GM12801 (cell line): Measurements from ENCODE around the gene TTLL10.

Experiments
- CTCF ChIP-seq: IDR thresholded peaks from one replicate; pipeline ENCODE4 v1.5.1; 2011; ENCODE audit warnings: control low read depth; ENCODE audit not compliant: insufficient read length; ENCODE audit errors: extremely low read depth

Gene TTLL10

GRCh38 chr1:1167841-1168450, 5.7 kb upstream of the TTLL10 start:
- TF ChIP-seq CTCF = no peak

GRCh38 chr1:1168451-1169411, 4.9 kb upstream of the TTLL10 start:
- no peak for TF ChIP-seq CTCF

GRCh38 chr1:1169429-1170214, 4.1 kb upstream of the TTLL10 start:
- TF ChIP-seq CTCF = no peak

DNA sequence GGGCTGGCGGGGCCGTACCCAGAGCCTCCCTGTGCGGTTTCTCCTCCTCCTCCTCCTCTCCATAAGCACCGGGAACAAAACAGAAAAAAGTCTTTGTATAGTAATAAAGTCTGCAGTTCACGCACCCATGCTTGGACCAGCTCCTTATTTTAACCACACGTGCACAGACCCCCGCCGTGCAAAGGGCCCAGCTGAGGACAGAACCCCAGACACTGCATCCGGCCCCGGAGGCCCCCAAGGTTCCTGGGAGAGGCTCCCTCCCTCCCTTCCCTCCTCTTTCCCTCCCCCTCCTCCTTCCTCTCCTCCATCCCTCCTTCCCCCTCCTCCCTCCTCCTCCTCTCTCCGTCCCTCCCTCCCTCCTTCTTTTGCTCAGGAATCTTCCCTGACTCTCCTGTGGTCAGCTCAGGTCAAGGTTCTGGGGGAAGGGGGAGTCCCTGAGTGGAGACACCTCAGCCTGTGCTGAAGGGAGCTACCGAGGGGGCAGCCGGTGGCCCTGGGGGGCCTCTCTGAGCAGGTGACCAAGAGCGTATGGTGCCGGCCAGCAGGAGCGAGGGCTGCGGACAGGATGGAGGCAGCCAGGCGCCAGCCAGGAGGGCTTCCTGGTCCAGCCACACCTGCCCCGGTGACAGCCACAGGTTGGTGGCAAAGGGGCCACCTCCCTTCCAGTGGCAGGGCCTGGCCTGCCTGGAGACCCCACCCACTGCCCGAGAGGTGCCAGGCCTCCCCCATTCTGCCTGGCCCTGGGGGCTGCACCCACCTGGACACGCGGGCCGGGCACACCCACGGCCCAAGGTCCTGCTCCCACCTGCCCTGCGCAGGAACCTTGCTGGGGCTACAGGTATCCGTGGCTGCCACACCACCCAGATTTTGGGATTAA, 3.2 kb upstream of the TTLL10 start:
- TF ChIP-seq CTCF = no peak

- no peak for TF ChIP-seq CTCF
Measured at GRCh38 chr1:1171161-1171545, 2.5 kb upstream of the TTLL10 start.

- no peak for TF ChIP-seq CTCF
Measured at GRCh38 chr1:1171546-1172340, 1.9 kb upstream of the TTLL10 start.
